GM19467 (cell line): ENCODE measurements around the gene TPST2.
"Not testable (repeated sequence)": the region's sequence is repeated elsewhere in the genome, so short reads cannot be mapped to it uniquely, and the experiment has no call there.

Experiments
- ATAC-seq: cut with Tn5 transposase; IDR thresholded peaks from one replicate; pipeline ENCODE4 v1.9.1; 2021; ENCODE audit warnings: mild to moderate bottlenecking, moderate library complexity; ENCODE audit not compliant: unreplicated experiment

TPST2 gene

GRCh38 chr22:26536762-26537134 lies 53.2 kb downstream of the TPST2 start:
- no peak for ATAC-seq

- no peak for ATAC-seq
Measured at GRCh38 chr22:26536056-26536761, 53.7 kb downstream of the TPST2 start.

GRCh38 chr22:26535603-26535908 lies 54.4 kb downstream of the TPST2 start:
- ATAC-seq: no peak

- no peak for ATAC-seq
Measured at GRCh38 chr22:26534874-26535602, 54.9 kb downstream of the TPST2 start.

- ATAC-seq: no peak
Measured at GRCh38 chr22:26534171-26534855, 55.6 kb downstream of the TPST2 start.

GRCh38 chr22:26529345-26529744 lies 60.6 kb downstream of the TPST2 start:
- no peak for ATAC-seq

GRCh38 chr22:26528518-26528917 lies 61.4 kb downstream of the TPST2 start:
- ATAC-seq: not testable (repeated sequence)

GRCh38 chr22:26527574-26528465 lies 62.1 kb downstream of the TPST2 start:
- ATAC-seq: no peak

GRCh38 chr22:26527167-26527566 lies 62.8 kb downstream of the TPST2 start:
- ATAC-seq: no peak

- no peak for ATAC-seq
Measured at GRCh38 chr22:26525946-26526564, 63.9 kb downstream of the TPST2 start.

- ATAC-seq: no peak
Measured at GRCh38 chr22:26524870-26525269, 65.1 kb downstream of the TPST2 start.

GRCh38 chr22:26522592-26522991 lies 67.3 kb downstream of the TPST2 start:
- no peak for ATAC-seq

- ATAC-seq: no peak
Measured at GRCh38 chr22:26522012-26522411, 67.9 kb downstream of the TPST2 start.

- no peak for ATAC-seq
Measured at GRCh38 chr22:26517429-26517828, 72.5 kb downstream of the TPST2 start.

GRCh38 chr22:26516503-26516902 lies 73.4 kb downstream of the TPST2 start:
- no peak for ATAC-seq

- no peak for ATAC-seq
Measured at GRCh38 chr22:26515931-26516330, 74.0 kb downstream of the TPST2 start.

- ATAC-seq: no peak
Measured at GRCh38 chr22:26514419-26515161, 75.3 kb downstream of the TPST2 start.

GRCh38 chr22:26513838-26514237 lies 76.1 kb downstream of the TPST2 start:
- ATAC-seq: no peak

GRCh38 chr22:26512149-26512793 lies 77.7 kb downstream of the TPST2 start, which contains the start of gene TFIP11:
Gene TFIP11, minus strand, starts transcription at chr22:26512473. Its CDS starts 2,201 bp downstream, at chr22:26510272.
- peak; percentile 85 for ATAC-seq
